ENCODE measurements around the gene WBP1. TPM values are rescaled to one million over a fixed set of nuclear protein-coding genes. Genes with fewer than 3 reads are reported as not detected.
"Not testable (repeated sequence)": the region's sequence is repeated elsewhere in the genome, so short reads cannot be mapped to it uniquely, and the experiment has no call there.

WBP1 gene
- total RNA-seq, 1 donor, result 27.6 TPM

GRCh38 chr2:74439373-74439772, 18.9 kb upstream of the WBP1 start:
- H3K4me3 ChIP-seq (ENCODE audit: low read depth, low read length), result peak overlapping the region; percentile 76
- TF ChIP-seq CTCF (IDR thresholded peaks at IDR 0.05; ENCODE audit: insufficient read depth, low read length), result no peak
- no peak for DNase-seq (ENCODE audit: low read depth)

- H3K4me3 ChIP-seq (ENCODE audit: low read depth, low read length), result peak overlapping the region; percentile 76
- DNase-seq (ENCODE audit: low read depth), result peak; percentile 62
- TF ChIP-seq CTCF (IDR thresholded peaks at IDR 0.05; ENCODE audit: insufficient read depth, low read length), result no peak
Measured at GRCh38 chr2:74439803-74440377, 18.3 kb upstream of the WBP1 start.

DNA sequence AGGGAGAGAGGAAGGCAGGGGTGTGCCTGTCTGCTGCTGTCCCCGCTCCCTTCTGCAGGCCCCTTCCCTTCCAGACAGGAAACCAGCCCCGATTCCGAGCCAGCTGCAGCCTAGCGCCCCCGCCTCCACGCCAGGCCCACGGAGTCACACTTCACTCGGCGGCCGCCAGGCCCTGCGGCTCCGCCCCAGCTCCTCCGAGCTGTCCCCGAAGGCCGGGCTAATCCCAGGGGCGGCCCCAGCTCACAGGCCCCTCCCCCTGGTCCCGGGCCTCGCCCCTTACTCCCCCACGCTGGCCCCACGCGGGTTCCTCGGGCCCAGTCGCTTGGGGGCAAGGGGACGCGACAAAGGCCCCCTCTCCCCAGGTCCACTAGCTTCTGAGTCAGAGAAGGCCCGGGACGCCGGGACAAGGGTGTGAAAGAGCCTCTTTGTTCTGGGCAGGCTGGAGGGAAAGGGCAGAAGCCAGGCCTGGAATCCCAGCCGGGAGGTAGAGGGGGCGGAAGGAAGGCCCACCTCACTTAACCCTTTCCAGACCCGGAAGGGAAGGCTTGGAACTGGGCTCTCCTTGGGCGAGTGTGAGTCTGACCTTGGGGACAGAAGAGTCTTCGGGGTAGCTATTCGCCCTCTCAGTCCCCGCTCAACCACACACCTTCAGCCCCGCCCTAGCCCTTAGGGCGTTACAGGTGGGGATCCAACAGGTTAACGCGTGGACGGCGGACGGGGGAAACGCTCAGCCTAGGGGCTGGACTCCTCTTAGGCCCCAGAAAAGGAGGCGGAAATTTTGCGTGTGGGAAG, 17.7 kb upstream of the WBP1 start:
- peak overlapping the region; percentile 76 for H3K4me3 ChIP-seq (ENCODE audit: low read depth, low read length)
- peak; percentile 39 for TF ChIP-seq CTCF (IDR thresholded peaks at IDR 0.05; ENCODE audit: insufficient read depth, low read length)
- DNase-seq (ENCODE audit: low read depth), result peak; percentile 80

GRCh38 chr2:74441170-74441689, 17.0 kb upstream of the WBP1 start:
- no peak for DNase-seq (ENCODE audit: low read depth)
- no peak overlapping the region for H3K4me3 ChIP-seq (ENCODE audit: low read depth, low read length)
- no peak for TF ChIP-seq CTCF (IDR thresholded peaks at IDR 0.05; ENCODE audit: insufficient read depth, low read length)

GRCh38 chr2:74441690-74442482, 16.4 kb upstream of the WBP1 start, which contains the start of gene RTKN:
Gene RTKN (minus strand): TSS chr2:74441937. CDS start chr2:74441816, 121 bp downstream.
- DNase-seq (ENCODE audit: low read depth), result no peak
- TF ChIP-seq CTCF (IDR thresholded peaks at IDR 0.05; ENCODE audit: insufficient read depth, low read length), result no peak
- H3K4me3 ChIP-seq (ENCODE audit: low read depth, low read length), result peak within 1 kb of the TSS; percentile 76

GRCh38 chr2:74442483-74443297, 15.5 kb upstream of the WBP1 start:
- not testable (repeated sequence) for DNase-seq (ENCODE audit: low read depth); H3K4me3 ChIP-seq (ENCODE audit: low read depth, low read length)
